Activated T-cell treated with anti-CD3 and anti-CD28 coated beads for 4 hours (primary cell): Measurements from ENCODE around the gene EID2.

ENCODE experiments used
- DNase-seq: peaks from one replicate; pipeline ENCODE4 v3.0.0-alpha.2; 2020

The EID2 gene, protein sequence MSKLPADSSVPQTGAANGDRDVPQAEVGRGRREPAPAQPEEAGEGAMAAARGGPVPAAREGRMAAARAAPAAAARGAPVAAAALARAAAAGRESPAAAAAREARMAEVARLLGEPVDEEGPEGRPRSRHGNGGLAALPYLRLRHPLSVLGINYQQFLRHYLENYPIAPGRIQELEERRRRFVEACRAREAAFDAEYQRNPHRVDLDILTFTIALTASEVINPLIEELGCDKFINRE

DNA sequence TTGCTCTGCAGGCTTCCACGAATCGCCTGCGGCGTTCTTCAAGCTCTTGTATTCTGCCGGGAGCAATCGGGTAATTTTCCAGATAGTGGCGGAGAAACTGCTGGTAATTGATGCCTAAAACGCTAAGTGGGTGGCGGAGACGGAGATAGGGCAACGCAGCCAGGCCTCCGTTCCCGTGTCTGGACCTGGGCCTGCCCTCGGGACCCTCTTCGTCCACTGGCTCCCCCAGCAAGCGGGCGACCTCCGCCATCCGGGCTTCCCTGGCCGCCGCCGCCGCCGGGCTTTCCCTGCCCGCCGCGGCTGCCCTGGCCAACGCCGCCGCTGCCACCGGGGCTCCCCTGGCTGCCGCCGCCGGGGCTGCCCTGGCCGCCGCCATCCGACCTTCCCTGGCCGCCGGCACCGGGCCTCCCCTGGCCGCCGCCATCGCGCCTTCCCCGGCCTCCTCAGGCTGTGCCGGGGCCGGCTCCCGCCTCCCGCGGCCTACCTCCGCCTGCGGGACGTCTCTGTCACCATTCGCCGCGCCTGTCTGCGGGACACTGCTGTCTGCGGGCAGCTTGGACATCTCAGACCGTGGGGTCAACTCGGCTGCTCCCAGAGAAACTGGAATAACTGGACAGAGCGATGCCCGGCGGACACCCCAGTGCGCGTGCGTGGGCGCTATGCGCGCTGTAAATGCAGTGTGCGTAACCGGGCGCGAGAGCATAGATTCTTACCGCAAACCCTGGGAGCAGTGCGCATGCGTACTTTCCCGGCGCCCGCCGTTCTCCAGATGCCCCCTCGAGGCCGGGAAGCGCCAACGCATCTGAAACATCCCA lies at the start of gene EID2:
Gene EID2, minus strand, starts transcription at position 644 of the 815 bp plus-strand sequence. Its CDS starts 82 bp downstream, at position 562.
- peak; percentile 92 for DNase-seq

DNA sequence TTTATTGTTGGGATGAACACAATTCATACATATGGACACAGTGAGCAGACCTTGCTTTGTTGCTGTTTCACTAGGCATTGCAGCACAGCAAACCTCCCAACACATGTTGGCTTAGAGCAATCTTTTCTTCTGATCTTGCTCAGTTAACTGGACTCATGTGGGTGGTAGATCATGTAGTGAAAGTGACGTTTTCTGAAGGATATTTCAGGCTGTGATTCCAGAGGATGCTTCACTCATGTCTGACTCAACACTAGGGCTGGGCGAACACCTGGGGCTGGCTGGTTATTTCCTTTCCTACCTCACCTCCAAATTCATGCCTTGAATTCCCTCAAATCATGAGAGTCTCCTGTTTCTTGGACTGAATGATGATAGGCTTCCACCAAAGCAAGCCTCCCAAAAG lies 48.1 kb upstream of the EID2 start:
- no peak for DNase-seq

DNA sequence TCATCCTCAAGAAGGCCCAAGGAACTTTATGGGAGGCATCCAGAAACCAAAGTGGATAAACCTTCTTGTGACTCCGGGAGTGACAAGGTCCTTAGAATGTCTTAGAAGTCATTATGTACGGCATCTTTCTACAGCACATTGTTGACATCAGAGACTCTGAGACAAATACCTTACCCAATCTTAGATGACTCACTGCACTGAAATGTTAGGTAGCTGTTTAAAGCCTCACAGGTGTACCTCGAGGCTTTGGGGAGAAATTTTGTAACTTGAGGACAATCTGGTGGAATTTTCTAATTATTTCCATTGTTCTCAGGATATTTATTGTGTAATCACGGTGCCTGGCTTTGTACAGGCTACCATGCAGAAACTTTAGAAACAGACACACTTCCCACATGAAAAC lies 47.5 kb upstream of the EID2 start:
- DNase-seq: no peak

DNA sequence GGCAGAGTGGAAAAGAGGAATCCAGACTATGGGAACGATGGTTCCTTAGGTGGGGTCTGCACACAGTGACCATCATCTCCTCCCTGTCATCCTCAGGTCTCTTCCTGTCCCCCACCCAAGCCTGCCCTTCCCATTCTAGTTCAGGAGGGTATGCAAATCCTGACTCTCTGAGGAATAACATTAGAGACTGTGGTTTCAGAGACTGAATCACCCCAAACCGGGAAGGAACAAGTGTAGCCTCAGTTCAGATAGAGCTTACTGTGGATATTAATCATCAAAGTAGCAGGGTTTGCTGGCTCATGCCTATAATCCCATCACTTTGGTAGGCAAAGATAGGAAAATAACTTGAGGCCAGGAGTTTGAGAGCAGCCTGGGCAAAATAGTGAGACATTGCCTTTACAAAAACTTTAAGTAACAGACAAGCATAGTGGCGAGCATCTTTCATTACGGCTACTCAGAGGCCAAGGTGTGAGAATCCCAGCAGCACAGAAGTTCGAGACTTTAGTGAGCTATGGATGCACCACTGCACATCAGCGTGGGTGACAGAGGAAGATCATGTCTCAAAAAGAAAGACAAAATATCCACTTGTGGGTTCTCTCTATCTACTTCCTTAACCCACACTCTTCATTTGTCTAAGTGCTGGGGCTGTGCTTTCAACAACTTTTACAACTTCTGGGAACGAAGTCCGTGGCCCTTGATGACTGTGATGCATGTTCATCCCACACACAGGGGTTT lies 43.1 kb upstream of the EID2 start:
- DNase-seq: no peak

DNA sequence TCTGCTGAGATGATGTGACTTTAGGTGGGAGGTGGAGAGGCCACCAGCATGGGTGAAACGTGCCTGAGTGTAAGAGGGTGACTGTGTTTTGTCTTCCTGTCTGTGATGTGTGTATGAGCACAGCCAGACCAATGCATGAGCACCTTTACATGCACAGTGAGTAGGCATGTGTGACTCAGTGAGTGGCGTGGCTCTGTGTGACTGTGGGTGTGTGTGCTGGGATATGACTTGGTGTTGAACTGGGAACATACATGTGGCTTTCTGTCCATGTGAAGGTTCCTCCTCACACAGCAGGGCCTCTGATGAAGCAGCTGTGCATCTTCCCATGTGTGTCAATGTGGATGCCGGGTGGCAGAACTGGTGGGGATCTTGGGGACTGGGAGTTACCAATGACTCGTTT lies 42.5 kb upstream of the EID2 start:
- no peak for DNase-seq

DNA sequence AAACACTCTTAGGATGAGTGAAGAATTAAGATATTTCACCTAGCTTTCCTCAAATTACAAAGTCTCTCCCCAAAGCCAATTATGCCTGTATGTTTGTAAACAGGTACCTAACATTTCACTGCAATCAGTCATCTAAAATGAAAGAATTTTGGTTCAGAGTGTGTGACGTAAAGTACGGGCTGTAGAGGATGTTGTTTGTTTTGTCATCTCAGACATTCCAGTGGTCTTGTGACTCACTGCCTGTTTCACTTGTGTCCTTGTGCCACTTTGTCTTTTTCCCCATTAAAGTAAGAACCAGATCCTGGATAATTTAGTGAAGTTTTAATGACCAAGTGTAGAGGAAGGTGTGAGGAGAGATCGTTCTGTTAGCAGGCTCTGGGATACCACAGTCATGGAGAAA lies 28.6 kb upstream of the EID2 start:
- DNase-seq: no peak

DNA sequence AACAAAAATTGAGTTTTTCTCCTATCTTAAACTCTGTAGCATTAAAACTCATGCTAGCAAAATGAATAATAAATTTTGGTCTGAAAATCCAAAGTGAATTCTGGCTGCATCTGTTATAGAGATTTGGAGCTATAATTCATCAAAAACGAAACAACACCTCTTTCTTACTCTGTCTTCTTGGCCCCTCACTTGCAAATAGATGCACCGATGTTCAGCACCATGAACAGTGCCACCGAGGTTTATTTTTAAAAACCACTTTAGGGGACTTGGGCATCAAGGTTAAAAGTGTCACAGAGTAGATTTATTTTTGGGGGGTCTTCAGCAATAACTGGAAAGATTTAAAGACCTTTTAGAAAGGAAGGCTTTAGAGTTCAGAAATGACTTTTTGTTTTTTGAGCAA lies 26.1 kb upstream of the EID2 start:
- DNase-seq: no peak

DNA sequence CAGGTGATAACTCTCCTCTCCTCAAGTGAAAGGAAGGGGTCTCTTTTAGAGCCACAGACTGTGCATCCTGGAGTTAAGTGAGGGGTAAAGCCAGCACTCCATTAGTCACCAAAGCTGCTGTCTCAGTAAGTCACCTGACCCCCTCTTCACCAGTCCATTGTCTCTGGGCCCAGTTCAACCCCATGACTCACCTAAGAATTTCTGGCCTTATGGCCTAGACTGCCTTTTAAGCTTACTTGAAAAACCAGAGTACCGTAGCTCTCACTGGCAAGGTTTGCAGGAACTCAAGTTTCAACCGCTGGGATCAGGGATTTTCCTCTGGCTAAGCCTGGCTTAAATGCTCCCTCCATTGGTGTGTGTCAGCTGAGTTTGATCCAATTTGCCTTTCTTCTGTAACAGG lies 23.4 kb upstream of the EID2 start:
- DNase-seq: no peak

DNA sequence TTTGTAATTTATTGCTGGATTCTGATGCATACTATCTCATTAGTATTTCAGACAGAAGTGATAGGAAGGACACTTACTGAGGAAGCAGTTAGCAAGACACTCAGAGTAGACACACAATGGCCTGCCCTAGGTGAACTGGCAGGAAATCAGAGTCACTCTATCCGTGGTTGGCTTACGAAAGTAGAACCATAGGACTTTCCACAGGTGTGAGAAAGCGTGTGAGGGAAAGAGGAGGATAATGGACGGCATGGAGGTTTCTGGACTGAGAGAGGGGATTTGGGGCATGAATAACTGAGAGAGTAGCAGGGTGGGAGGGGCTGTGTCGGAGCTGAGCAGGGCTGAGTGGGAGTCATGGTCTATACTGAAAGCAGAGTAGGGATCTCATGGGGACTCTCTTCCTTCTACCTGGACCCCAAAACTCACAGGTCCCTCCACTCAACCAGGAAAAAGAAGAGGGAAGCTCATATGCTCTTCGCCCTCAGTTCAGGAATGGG lies 18.7 kb upstream of the EID2 start:
- DNase-seq: no peak

DNA sequence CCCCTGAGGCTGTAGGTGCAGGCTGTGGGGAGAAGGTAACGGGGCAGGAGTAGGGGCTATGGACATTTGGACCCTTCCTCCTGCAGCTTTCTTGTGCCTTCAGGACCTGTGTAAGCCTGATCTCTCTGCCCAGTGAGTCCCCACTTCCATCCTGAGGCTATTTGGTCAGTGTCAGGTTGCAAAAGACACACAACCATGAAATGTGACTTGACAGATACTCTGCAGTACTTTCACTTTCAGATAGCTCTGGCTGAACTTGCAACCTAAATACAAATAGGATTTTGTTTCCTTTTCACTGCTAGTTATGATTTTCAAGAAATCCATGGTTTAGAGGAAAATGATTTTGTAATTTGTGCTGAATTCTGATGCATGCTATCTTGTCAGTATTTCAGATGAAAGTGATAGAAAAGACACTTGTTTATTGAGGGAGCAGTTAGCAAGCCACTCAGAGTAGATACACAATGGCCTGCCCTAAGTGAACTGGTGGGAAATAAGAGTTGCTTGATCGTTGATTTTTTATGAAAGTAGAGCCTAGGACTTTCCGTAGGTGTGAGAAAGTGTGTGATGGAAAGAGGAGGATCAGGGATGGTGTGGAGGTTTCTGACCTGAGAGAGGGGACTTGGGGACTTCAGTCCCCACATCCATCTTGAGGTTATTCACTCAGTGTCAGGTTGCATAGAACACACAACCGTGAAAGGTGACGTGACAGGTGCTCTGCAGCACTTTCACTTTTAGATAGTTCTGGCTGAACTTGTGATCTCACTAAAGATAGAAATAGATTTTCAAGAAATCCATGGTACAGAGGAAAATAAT lies 18.1 kb upstream of the EID2 start:
- DNase-seq: no peak

DNA sequence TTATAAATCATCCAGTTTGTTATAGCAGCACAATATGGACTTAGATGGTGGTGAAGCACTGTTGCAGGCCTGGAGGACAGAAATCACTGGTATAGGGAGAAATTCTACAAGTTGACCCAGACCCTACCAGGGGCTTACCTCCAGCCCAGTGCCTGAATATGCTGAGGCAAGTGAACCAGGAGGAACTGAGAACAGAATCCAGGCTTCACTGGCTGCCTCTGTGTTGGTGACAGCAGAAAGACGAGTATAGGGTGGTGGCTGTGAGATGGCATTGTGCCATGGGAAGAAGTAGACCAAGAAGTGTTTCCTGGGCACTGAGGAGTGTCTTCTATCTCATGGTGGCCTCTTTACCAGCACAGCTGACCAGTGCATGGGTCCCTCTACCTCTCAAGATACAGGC lies 15.9 kb upstream of the EID2 start:
- DNase-seq: no peak

DNA sequence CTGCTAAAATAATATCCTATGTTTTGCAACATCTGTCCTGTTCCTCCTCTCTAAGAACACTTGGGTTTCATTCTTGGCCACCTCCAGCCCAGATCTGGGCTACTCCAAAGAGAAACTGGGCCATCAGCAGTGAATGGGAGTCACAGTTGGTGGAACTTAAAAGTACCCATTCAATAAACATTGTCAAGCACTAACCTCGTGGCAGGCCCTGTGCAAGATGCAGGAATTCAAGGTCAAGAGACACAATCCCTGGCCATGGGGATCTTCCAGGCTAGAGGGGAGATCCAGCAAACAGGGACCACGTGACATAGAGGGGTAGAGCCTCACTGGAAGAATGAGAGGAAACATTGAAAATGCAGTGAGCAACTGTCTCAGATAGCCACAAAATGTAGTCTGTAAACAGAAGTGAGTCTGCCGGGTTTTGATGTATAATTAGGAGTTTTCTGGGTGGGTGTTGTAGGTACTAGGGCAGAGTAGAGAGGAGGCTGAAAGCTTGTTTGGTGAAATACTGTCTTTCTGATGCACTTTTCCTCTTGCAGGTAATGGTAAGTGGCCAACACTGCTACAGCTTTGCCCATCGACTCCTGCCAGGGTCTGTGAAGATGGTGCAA lies 14.8 kb upstream of the EID2 start:
- DNase-seq: no peak

DNA sequence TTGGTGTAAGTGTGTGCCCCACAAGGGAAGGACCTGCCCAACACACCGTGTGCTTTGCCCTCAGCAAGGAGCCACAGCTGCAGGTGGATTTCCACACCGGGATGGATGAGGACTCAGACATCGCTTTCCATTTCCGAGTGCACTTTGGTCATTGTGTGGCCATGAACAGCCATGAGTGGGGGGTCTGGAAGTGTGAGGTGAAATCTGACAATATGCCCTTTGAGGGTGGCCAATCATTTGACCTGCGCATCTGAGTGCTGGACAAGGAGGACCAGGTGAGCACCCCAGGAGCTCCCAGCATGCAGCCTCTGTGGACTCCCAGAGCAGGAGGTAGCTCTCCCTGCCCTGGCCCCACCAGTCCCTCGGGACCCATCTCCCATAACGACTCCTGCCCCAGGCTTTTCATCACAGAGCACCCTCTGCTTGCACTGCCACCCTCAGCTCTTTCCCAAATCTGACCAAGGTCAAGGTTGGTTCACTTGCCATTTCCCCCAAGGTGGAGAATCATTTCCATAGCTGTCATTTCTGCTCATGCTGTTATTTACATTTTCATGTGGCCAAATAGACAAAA lies 13.2 kb upstream of the EID2 start:
- no peak for DNase-seq

DNA sequence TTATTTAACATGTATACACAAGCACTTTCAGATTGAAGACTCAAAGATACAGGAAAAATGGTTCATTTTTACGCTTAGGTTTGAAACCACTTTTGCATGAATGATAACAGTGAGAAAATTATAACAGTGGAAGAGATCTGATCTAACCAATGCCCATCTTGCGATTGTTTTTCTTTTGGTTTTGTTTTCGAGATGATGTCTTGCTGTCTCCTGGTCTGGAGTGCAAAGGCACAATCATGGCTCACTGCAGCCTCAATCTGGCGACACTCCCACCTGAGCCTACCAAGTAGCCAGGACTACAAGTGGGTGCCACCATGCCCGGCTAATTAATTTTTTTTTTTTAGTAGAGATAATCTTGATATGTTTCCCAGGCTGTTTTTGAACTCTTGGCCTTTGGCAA lies 10.2 kb upstream of the EID2 start:
- DNase-seq: no peak

DNA sequence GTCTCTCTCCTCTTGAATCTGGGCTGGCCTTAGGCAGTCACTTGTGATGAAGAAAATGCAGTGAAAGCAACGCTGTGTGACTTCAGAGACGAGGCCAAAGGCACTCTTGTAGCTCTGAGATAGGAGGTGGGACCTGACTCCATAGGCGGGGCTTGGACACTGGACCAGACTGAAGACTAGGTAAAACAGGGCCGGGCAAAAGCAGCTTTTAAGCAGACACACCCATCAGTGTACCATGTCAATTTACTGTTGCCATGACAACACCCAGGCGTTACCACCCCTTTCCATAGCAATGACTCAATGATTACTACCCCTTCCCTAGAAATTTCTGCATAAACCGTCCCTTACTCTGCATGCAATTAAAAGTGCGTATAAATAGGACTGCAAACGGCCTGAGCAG lies 6.6 kb upstream of the EID2 start:
- DNase-seq: no peak

DNA sequence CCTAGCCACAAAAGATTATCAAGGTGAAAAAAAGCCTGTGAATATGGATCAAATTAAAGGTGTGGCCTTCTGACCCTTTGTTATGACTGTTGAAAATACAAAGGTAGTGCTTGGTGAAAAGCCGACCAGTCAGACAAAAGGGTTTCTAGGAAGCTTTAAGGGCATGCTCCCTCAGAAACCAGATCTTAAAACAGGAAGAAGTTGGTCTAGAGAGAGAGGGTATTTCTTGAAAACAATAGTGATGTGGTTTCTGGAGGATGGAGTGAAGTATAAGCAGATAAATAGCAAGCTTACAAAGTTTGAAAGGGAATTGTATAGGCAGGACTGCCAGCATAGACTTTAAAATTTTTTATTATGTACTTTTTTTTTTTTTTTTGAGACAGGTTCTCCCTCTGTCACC lies 5.0 kb upstream of the EID2 start:
- DNase-seq: no peak

DNA sequence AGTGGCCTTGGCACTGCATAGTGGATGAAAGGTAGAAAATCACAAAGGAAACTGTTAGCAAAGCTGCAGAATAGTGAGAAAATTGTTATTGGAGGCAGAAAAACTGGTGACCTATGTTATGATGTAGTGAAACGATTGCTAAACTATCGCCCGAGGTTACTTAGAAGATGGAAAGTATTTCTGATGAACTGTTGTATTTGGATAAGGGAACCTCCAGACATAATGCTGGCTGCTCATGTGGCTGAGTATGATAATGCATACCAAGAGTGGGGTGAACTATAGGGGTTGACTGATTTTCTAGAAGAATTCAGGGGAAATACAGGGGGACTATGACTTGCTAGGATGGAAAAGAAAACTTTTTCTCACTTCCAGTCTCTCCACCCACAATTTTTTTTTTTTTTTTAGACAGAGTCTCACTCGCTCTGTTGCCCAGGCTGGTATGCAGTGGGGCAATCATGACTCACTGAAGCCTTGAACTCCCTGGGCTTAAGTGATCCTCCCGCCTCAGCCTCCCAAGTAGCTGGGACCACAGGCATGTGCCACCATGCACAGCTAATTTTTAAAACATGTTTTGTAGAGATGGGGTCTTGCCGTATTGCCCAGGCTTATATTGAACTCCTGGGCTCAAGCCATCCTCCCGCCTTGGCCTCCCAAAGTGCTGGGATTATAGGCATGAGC lies 4.4 kb upstream of the EID2 start:
- DNase-seq: no peak

DNA sequence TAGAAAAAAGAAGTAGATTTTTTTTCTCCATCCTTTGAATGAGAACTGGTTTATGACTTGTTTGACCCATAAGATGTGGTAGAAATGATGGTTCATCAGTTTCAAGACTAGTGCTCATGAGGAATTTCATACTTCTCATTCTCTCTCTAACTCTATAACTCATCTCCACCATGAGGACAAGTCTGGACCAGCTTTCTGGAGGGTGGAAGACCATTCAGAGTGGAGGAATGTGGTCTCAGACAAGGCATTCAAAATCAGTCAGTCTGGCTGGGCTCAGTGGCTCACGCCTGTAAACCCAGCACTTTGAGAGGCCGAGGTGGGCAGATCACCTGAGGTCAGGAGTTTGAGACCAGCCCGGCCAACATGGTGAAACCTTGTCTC lies 3.5 kb upstream of the EID2 start:
- DNase-seq: no peak

DNA sequence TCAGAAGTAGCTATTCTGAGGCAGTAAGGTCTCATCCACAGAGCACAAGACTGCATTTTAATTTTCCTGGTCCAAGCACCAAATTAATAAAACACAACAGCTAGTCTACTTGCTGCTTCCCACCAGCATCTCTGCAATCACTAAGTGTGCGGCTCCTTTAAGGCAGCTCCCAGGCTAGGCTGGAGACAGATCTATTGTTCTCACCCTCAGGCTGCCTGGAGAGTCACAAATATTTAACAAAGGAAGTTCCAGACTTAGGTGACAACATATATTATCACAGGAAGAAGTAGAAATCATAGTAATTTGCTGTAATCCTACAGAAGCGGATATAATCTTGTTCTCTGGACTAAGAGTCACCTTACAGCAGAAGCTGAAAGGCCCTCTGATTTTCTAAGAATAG lies 2.2 kb upstream of the EID2 start:
- no peak for DNase-seq

DNA sequence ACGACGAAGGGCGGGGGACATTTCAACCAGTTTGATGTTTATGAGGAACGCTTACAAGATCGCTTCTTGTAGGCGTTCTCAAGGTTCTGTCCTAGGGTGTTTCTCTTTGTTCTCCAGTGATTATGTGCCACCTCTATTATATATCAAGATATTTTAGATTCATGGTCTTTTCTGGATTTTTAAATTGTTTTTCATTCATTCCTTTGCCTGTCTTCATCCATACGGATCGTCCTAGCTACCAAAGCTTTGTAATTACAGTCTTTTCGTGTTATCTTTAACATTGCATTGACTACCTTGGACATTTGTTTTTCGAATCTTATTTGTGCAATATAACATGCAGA lies 342 bp upstream of the EID2 start:
- no peak for DNase-seq

DNA sequence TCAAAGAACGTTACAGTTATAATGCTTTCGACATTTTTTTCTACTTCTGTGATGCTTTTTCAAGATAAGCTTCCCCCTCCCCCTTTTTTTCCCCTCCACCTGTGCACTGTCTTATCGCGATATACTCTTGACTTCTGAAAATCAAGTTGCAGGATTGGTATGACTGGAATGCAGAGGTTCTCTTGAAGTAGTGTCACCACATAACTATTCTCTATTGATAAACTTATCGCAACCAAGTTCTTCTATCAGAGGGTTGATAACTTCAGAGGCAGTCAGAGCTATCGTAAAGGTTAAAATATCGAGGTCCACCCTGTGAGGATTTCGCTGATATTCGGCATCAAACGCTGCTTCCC lies 820 bp downstream of the EID2 start:
- DNase-seq: no peak

DNA sequence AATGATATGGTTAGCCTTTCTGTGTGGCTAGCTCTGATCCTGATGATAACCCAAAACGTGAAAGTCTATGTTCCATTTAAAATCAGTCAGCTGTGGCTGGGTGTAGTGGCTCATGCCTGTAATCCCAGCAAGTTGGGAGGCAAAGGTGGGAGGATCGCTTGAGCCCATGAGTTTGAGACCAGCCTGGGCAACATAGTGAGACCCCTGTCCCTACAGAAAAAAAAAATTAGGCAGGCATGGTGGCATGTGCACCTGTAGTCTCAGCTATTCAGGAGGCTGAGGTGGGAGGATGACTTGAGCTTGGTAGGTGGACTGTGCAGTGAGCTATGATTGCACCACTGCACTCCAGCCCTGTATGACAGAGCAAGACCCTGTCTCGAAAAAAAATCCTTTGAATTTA lies 6.2 kb downstream of the EID2 start:
- DNase-seq: no peak
